Prostate gland (tissue), 2 donors: ENCODE measurements around the gene PGM5. TPM values are rescaled to one million over a fixed set of nuclear protein-coding genes. Genes with fewer than 3 reads are reported as not detected.

ENCODE experiments used
- DNase-seq: peaks from one replicate; pipeline ENCODE4 v3.0.0-alpha.2; 2019; ENCODE audit warnings: low spot score
- H3K27ac ChIP-seq, 2 donors: fragments of 200-600 bp; sonication (generic); 2 replicates each; pipeline ENCODE4 v1.5.1; 2017 to 2019
- H3K27me3 ChIP-seq: fragments of 200-600 bp; sonication (generic); replicated peaks from 2 replicates; pipeline ENCODE4 v1.5.1; 2019; ENCODE audit not compliant: insufficient read depth
- H3K36me3 ChIP-seq, 2 donors: fragments of 200-600 bp; sonication (generic); 1 replicate in 1 of 2; 2 replicates in 1 of 2; pipeline versions ENCODE4 v1.5.1 to v1.8.1; 2017 to 2019
- H3K4me1 ChIP-seq: fragments of 200-600 bp; sonication (generic); replicated peaks from 2 replicates; pipeline ENCODE4 v1.5.1; 2019
- H3K4me3 ChIP-seq, 2 donors: fragments of 200-600 bp; sonication (generic); 2 replicates each; pipeline ENCODE4 v1.5.1; 2017 to 2019
- H3K9me3 ChIP-seq: fragments of 200-600 bp; sonication (generic); 2 replicates; pipeline ENCODE4 v1.5.1; 2017
- CTCF ChIP-seq, 4 experiments: fragments of 200-600 bp in 2 of 4; fragments of 450-650 bp in 2 of 4; sonication (generic) in 2 of 4; IDR thresholded peaks; 1 replicate in 3 of 4; 2 replicates in 1 of 4; pipeline ENCODE4 v1.5.1; 2016 to 2019; ENCODE audit warnings: antibody characterized with exemption in 4 of 4, mild to moderate bottlenecking in 2 of 4, moderate library complexity in 2 of 4
- POLR2A ChIP-seq: fragments of 450-650 bp; IDR thresholded peaks from one replicate; pipeline ENCODE4 v1.6.1; 2016; ENCODE audit warnings: antibody characterized with exemption, mild to moderate bottlenecking
- POLR2AphosphoS5 ChIP-seq: sonication (generic); formaldehyde crosslinking; IDR thresholded peaks from one replicate; pipeline ENCODE4 v1.6.1; 2017; ENCODE audit warnings: antibody characterized with exemption
- WGBS: methylation state at CpG from one replicate; pipeline ENCODE4 v1.1.5; 2018; 5-methylcytosine and 5-hydroxymethylcytosine counted together
- intact Hi-C: fragments of 100-400 bp; cut with DNase I; formaldehyde crosslinking; loops from one replicate; pipeline ENCODE4 v1.14.2; 2022
- total RNA-seq, 2 donors: library from RNA; depleted of rRNA; stranded (reverse); fragments of >200 nt; gene quantifications; one replicate each; pipeline ENCODE4 v1.1.0, GENCODE V29; 2016

PGM5 gene
- total RNA-seq, 2 donors from 2014 or later = 96.5 to 99.6 TPM

GRCh38 chr9:68552700-68553476, 196.5 kb downstream of the PGM5 start:
- H3K4me1 ChIP-seq = no peaks in the 10 kb centered on the region
- no peak overlapping the region for H3K4me3 ChIP-seq
- H3K36me3 ChIP-seq = no peaks in the 10 kb centered on the region
- 26% methylated on average over 3 of the region's 3 CpGs for WGBS
- no peak for DNase-seq
- TF ChIP-seq POLR2A = no peak
- no peak for TF ChIP-seq CTCF (IDR thresholded peaks at IDR 0.05)
- peak; percentile 8 for TF ChIP-seq POLR2AphosphoS5
- intact Hi-C loops = no loop called here
- no peaks in the 10 kb centered on the region for H3K9me3 ChIP-seq
- H3K27me3 ChIP-seq = no peaks in the 10 kb centered on the region
- H3K27ac ChIP-seq = no peak overlapping the region

- 43% methylated on average over 1 of the region's 1 CpG for WGBS
- no peak overlapping the region for H3K4me3 ChIP-seq
- no peak overlapping the region for H3K27ac ChIP-seq
- H3K36me3 ChIP-seq = no peaks in the 10 kb centered on the region
- H3K27me3 ChIP-seq = no peaks in the 10 kb centered on the region
- no peaks in the 10 kb centered on the region for H3K4me1 ChIP-seq
- no peaks in the 10 kb centered on the region for H3K9me3 ChIP-seq
- DNase-seq = no peak
- intact Hi-C loops = no loop called here
- TF ChIP-seq POLR2AphosphoS5 = no peak
- no peak for TF ChIP-seq CTCF (IDR thresholded peaks at IDR 0.05)
- no peak for TF ChIP-seq POLR2A
Measured at GRCh38 chr9:68555437-68556150, 199.2 kb downstream of the PGM5 start.

GRCh38 chr9:68558545-68558944, 202.1 kb downstream of the PGM5 start:
- Histone ChIP-seq H3K9me3 (no peaks in the 10 kb centered on the region), H3K27me3 (no peaks in the 10 kb centered on the region), H3K36me3 (no peaks in the 10 kb centered on the region), H3K27ac (no peak overlapping the region), H3K4me1 (no peaks in the 10 kb centered on the region), H3K4me3 (no peak overlapping the region)
- 60% methylated on average over 5 of the region's 5 CpGs for WGBS
- DNase-seq = no peak
- intact Hi-C loops = no loop called here
- TF ChIP-seq POLR2A (no peak), POLR2AphosphoS5 (no peak), CTCF (IDR thresholded peaks at IDR 0.05) (no peak)

GRCh38 chr9:68560071-68560844, 203.8 kb downstream of the PGM5 start:
- no peak for DNase-seq
- no peaks in the 10 kb centered on the region for H3K4me1 ChIP-seq
- H3K27me3 ChIP-seq = no peaks in the 10 kb centered on the region
- no peak overlapping the region for H3K4me3 ChIP-seq
- H3K27ac ChIP-seq = no peak overlapping the region
- no peaks in the 10 kb centered on the region for H3K36me3 ChIP-seq
- no peaks in the 10 kb centered on the region for H3K9me3 ChIP-seq
- 59% methylated on average over 14 of the region's 14 CpGs for WGBS
- TF ChIP-seq POLR2A (no peak), CTCF (IDR thresholded peaks at IDR 0.05) (peak in 1 of 4 experiments; percentile 36)
- intact Hi-C loops = no loop called here
